Stimulated activated CD8-positive, alpha-beta memory T cell treated with anti-CD3 and anti-CD28 coated beads, Interleukin-12 subunit alpha, Interleukin-12 subunit beta, amount 100 ng/mL, for 4 hours (primary cell): ENCODE results near the gene DIP2A.

Experiments
- DNase-seq: peaks from one replicate; pipeline ENCODE4 v3.0.0-alpha.2; 2020; ENCODE audit warnings: low read depth

DIP2A gene, protein sequence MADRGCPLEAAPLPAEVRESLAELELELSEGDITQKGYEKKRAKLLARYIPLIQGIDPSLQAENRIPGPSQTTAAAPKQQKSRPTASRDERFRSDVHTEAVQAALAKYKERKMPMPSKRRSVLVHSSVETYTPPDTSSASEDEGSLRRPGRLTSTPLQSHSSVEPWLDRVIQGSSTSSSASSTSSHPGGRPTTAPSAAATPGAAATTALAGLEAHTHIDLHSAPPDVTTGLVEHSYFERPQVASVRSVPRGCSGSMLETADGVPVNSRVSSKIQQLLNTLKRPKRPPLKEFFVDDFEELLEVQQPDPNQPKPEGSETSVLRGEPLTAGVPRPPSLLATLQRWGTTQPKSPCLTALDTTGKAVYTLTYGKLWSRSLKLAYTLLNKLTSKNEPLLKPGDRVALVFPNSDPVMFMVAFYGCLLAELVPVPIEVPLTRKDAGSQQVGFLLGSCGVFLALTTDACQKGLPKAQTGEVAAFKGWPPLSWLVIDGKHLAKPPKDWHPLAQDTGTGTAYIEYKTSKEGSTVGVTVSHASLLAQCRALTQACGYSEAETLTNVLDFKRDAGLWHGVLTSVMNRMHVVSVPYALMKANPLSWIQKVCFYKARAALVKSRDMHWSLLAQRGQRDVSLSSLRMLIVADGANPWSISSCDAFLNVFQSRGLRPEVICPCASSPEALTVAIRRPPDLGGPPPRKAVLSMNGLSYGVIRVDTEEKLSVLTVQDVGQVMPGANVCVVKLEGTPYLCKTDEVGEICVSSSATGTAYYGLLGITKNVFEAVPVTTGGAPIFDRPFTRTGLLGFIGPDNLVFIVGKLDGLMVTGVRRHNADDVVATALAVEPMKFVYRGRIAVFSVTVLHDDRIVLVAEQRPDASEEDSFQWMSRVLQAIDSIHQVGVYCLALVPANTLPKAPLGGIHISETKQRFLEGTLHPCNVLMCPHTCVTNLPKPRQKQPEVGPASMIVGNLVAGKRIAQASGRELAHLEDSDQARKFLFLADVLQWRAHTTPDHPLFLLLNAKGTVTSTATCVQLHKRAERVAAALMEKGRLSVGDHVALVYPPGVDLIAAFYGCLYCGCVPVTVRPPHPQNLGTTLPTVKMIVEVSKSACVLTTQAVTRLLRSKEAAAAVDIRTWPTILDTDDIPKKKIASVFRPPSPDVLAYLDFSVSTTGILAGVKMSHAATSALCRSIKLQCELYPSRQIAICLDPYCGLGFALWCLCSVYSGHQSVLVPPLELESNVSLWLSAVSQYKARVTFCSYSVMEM (N-terminal part only)

DNA sequence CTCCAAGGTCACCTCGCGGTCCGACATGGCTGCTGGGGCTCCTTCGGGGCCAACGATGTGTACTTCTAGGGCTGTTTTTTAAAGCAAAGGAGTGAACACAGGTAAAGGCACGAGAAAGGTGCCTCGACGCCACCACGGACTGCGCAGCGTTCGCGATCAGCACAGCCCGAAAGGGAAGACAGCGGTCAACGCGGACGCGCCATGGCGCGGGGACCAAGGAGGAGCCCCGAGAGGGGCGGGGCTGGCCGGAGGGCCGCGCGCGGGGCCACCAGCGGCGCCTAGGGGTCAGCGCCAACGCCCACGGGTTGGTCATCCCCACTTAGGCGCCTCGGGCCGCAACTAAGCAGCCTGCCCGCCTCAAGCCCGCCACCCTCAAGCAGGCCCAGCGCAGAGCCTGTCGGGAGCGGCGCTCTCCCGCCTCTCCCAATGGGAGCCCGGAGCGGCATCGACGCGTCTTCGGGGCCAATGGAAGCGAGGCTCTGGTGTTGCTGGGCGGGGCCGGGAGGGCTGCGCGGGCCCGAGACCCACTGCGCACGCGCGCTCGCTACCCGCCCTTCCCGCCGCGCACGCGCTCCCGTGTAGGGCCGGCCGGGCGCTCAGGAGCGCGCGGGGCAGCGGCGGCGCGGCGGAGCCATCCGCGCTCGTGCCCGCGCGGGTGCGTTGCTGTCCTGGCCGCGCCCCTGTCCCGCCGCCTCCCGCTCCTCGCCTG is at the start of gene DIP2A:
Gene DIP2A, plus strand, starts transcription at position 577 of the 709 bp plus-strand sequence. CDS start 241 bp downstream, outside the sequence.
- peak; percentile 90 for DNase-seq

DNA sequence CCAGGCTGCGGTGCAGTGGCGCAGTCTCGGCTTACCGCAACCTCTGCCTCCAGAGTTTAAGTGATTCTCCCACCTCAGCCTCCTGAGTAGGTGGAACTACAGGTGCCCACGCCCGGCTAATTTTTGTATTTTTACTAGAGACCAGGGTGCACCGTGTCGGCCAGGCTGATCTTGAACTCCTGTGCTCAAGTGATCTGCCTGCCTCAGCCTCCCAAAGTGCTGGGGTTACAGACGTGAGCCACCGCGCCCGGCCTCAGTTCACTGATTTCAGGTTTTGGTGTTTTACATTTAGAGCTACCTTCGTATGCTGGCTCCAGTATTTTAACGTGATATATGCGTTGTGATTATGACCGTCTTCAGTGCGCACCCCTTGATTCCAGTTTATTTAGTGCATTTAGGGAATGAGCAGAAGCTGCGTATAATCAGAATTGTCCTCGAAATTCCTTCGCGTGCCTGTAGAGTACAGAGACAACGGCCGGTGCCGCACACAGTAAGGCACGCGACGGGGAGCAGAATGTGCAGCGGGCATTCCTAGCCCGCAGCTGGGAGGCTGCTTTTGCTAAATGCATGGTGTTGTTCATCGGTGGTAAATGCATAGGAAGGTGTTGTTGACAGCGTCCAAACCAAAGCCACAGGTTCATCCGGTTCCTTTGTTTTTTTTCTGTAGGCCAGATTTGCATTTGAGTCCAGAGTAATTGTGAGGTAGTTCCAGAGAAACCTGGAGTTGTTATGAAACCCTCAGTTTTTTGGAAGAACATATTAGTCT is 48.9 kb upstream of the DIP2A start:
- DNase-seq: no peak

DNA sequence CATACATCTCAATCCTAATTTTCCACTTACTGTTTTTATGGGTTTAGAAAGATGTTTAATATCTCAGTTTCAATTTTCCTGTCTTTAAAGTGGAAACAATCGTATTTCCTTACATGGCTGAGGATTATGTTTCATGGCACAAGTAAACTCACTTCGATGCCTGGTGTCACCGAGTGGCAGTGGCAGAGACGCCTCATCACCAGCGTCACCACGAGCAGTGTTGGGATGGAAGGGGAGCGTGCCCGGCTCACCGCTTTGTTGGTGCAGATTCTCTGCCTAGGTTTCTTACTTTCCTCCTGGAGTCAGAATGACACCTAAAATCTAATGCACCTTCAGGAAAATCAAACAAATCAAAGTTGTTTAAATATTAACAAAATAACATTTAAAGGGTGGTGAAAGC is 48.2 kb upstream of the DIP2A start:
- DNase-seq: no peak

DNA sequence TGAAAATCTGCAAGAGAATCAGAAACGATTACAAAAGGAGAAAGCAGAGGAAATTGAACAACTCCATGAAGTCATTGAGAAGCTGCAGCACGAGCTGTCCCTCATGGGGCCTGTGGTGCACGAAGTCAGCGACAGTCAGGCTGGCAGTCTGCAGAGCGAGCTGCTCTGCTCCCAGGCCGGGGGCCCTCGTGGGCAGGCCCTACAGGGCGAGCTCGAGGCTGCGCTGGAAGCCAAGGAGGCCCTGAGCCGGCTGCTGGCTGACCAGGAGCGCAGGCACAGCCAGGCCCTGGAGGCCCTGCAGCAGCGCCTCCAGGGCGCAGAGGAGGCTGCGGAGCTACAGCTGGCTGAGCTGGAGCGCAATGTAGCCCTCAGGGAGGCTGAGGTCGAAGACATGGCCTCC is 47.5 kb upstream of the DIP2A start:
- DNase-seq: no peak

DNA sequence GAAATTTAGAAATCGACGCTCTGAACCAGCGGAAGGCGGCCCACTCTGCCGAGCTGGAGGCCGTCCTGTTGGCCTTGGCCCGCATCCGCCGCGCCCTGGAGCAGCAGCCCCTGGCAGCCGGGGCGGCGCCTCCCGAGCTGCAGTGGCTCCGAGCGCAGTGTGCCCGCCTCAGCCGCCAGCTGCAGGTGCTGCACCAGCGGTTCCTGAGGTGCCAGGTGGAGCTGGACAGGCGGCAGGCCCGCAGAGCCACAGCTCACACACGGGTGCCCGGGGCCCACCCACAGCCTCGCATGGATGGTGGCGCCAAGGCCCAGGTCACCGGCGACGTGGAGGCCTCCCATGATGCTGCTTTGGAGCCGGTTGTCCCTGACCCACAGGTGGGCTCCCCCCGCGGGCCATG is 47.0 kb upstream of the DIP2A start:
- DNase-seq: no peak

DNA sequence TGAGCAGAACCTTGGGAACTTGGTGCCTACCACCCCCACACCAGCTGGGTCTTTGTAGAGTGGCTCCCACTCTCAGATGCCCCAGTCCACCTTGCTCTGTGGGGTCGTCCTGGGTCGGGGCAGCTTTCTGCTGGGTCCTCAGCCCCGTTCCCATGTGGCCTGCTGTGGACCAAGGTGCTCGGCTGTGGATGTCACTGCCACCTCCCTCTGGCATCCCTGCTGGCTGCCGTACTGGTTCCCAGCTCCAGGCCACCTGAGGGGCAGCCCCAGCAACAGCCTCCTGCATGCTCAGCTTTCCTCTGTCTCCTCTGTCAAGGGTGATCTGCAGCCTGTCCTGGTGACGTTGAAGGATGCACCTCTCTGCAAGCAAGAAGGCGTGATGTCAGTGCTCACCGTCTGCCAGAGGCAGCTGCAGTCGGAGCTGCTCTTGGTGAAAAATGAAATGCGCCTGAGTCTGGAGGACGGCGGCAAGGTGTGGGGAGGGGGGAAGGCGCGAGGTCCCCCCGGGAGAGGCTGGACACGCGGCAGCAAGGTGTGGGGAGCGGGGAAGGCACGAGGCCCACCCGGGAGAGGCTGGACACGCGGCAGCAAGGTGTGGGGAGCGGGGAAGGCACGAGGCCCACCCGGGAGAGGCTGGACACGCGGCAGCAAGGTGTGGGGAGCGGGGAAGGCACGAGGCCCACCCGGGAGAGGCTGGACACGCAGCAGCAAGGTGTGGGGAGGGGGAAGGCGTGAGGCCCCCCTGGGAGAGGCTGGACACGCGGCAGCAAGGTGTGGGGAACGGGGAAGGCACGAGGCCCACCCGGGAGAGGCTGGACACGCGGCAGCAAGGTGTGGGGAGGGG is 45.9 kb upstream of the DIP2A start:
- DNase-seq: no peak

DNA sequence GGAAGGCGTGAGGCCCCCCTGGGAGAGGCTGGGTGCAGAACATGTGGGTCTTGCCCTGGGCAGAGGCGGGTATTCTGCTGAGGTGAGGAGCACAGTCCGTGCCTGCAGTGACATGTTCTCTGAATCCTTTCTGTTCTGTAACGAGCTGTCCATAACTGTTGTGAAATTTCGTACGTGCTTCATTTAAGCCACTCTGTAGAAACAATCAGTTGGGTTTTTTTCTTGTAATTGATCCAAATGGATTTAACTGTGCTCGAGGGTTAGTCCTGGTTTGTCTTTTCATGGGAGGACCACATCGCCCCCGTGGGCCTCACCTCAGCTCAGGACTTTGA is 45.4 kb upstream of the DIP2A start:
- no peak for DNase-seq

DNA sequence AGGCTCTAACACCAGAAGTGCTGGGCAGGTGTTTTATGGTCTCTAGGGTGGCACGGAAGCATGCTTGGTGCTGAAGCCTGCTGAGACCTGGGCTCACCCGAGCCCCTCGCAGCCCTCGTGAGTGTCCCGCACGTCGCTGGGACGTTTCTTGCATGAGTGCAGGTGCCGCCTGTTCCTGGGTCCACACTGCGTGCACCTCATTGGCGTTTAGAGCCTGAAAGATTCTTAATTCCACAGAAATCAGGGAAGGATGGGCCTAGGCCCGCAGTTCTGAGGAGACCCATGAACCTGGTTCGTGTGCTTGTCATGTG is 43.8 kb upstream of the DIP2A start:
- DNase-seq: no peak

DNA sequence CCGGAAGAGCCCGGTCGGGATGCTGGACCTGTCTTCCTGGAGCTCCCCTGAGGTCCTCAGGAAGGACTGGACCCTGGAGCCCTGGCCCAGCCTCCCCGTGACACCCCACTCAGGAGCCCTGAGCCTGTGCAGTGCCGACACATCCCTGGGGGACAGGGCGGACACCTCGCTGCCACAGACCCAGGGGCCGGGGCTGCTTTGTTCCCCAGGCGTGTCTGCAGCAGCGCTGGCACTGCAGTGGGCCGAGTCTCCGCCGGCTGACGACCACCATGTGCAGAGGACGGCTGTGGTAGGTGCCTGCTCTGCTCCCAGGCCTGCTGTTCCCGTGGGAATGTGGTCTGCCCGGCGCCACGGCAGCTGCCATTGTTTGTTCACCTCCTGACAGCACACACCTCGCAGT is 42.1 kb upstream of the DIP2A start:
- no peak for DNase-seq

DNA sequence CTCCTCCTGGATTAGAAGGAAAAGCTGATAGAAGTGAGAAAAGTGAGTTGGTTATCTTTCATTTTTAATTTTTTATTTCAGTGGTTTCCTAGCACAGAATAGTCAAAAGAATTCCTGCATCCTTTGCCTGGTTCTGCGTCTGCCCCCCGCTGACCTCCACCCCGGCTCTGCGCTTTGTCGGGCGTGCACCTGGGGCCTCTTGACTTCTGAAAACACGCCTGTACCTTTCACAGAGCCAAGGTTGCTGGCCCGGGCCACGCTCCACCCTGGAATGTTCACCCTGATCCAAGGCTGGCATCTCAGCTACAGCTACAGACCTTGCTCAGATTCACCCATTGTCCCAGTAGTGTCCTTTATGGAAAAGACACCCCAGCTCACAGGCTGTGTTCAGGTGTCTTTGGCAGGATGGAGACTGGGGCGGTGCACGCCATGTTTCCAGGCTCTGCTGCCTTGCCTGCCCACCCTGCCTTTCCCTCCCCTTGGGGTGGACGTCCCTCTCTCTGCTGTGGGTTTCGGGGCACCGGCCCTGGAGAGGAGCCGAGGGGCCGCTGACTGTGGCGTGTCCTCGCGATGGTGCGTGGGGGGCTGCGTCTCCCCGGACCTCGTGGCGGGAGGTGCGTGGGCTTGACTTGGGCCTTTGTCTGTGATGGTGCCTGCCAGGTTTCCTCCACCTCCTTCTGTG is 40.3 kb upstream of the DIP2A start:
- no peak for DNase-seq

DNA sequence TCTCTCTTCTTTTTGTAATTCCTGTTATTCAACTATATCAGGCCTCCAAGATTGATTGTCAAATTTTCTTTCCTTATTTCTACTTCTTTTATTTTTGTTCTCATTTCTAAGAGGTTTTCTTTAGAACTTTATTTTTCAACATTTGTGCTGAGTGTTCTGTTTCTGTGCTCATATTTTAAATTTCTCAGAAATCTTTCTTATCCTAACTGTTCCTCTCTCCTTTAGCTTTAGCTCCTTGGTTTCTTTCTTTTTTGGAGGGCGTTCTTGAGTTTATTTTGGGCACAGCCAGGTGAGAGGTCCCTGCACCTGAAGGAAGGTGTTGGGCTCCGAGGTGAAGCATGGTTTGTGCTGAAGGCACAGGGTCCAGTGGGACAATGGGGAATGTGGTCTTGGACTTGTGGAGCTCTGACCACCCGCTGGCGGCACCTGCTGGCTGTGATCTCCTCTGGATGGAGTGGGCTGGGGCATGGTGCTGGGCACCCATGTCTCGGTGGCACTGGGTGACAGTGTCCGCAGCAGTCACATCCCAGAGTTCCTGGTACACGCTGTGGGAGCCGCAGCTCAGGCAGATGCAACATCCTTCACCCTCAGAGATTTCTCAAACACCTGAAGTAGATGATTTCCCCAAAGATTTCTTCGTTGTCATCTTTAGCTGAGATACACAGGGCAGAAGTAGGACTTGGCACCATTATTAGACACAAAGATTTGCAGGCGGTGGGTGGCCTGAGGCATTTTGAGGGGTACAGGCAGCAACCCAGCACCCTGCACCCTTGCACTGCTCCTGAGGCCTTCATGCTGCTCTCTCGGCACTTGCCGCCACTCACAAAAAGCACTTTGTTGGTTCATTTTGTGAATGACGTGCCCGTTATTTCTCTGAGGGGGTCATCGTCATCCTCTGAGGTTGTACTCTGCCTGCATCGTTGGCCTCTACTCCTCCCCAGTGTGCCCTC is 38.2 kb upstream of the DIP2A start:
- DNase-seq: no peak

DNA sequence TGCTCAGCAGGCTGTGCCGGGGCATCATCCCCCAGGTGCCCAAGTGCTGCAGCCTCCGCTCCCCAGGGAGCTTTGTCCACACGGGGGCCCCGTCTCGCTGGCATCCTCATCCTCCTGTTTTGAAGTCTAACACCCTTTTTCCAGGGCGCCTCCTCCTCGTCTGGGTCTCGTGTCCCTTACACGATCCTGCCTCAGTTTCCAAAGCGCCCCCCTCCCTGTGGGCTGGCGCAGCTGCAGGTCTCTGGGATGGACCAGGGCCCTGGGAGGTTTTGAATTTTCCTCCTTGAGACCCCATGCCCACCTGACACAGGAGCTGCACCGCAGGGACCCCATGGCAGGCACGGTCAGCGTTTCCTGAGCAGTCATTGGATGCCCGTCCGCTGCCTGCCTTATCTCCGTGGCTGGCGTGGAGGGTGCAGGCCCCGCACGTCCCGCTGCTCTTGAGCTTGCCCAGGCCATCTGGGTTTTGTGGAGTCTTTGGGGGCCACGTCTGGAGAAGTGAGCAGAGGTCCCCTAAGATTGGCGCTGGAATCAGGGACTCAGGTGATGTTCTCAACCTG is 37.4 kb upstream of the DIP2A start:
- no peak for DNase-seq

DNA sequence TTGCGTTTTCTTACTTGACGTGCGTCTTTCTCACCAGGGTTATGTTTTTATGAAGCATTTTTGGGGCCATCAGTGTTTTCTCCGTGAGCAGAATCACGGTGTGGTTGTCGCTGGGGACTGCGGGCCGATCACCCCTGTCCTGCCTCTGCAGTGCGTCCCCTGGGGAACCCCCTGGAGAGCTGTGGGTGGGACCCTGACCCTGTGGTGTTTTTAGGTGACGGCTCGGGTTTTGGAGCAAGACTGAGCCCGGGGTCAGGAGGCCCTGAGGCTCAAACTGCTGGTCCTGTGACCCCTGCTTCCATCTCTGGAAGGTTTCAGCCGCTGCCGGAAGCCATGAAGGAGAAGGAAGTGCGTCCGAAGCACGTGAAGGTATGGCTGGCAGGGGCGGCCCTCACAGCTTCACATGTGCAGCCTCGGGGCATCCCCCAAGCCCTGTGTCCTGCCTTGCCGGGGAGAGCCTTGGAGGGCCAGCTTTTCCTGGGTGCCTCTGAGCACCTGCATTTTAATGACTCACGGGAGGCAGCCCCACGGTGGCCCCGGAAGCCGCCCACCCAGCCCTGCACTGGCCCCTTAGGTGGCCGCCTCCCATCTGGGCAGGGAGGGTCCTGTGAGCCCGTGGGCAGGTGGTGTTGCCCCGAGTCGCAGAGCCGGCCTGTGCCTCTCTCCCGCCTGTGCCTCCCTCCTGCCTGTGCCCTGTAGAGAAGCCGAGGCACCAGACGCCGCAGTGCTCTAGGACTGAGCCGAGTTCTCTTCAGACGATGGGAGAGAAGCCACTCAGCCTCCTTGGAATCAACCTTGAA is 36.7 kb upstream of the DIP2A start:
- no peak for DNase-seq

DNA sequence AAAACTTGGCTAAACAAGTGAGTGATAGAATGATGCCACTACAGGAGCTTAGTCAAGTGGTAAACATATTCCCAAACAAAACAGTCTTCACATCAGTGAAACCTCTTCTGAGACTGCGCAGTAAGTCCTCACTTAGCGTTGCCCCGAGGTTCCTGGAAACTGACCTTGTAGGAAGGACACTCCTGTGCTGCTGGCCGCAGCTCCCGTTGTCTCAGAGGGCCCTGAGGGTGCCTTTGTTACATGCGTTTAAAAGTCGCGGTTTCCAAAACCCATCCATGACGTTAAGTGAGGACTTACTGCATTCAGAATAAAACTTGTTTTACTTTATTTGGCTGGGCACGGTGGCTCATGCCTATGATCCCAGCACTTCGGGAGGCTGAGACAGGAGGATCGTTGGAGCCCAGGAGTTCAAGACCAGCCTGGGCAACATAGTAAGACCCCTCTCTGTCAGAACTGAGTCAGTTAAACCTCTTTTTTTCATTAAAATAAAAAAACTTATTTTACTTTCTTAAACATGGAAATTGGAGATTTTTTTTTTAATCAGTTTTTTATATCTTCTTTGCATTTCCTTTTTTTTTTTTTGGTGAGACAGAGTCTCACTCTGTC is 36.0 kb upstream of the DIP2A start:
- DNase-seq: no peak

DNA sequence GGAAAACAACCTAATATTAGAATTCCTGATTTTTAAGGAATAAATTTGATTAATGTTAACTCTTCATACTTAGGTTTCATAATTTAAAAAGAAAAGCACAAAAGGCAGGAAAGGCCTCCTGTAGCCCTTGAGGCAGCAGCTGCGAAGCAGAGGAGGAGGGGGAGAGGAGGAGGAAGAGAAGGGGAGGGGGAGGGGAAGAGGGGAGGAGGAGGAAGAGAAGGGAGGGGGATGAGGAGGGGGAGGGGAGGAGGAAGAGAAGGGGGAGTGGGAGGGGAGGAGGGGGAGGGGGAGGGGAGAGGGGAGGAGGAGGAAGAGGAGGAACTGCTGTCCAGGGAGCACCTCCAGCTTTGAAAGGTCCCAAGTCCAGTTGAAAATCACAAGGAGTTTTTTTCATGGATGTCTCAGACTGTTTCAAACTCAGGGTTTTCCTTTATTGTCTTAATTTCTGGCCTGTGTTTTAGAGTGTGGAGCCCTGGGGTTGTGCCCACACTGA is 35.1 kb upstream of the DIP2A start:
- DNase-seq: no peak

DNA sequence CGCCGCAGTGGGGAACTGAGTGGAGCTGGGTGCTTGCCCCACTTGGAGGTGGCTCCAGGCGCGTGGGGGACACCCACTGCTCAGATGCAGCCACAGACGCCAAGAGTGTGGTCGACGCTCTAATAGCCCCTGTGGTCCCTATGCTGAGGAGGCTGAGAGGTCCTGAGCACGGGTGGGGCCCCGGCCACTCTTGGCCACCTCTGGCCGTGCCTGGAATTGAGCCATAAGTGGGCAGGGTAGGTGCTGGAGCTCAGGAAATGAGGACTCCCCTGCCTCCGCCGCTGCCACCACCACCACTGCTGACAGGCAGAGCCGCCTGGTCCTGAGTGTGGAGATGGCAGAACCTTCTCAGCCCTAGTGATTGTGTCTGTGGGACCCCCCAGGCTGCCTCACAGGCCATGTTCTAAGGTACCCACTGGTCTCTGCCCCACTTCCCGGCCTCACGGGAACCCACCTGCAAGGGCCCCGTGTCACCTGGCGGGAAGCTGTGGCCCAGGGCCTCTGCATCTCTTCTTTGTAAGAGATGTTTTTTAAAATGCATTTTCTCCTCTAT is 34.6 kb upstream of the DIP2A start:
- DNase-seq: peak; percentile 12

DNA sequence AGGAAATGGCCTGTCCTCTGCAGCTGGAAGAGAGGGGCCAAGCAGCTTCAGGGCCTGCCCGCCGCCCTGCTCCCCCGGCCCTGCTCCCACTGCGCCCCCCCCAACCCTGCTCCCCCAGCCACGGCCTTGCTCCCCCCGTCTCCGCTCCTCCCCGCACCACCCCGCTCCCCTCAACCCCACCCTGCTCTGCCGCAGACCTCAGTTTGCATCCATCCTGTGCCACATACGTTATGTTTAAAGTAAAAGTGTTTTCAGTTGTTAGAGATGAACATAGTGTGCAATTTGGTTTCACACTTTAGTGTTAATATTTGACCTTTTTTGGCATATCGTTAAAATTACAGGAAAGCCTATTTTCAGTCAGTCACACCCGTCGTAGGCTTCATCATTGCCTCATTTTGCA is 34.1 kb upstream of the DIP2A start:
- DNase-seq: no peak
